Bronchial epithelial cell (primary cell): ENCODE measurements around the gene PAGE4. TPM values are rescaled to one million over a fixed set of nuclear protein-coding genes. Genes with fewer than 3 reads are reported as not detected.
A peak's percentile ranks its signal among the peaks of the same experiment; 100 is the strongest.

ENCODE experiments used
- DNase-seq: peaks from one replicate; pipeline ENCODE4 v3.0.0-alpha.2; 2010; ENCODE audit warnings: low read depth
- FAIRE-seq: peaks from 2 replicates; lab custom pipeline; 2011; peaks lifted over from hg19 to GRCh38; lab: Jason Lieb, UNC
- H3K27me3 ChIP-seq: 2 replicates; pipeline ENCODE4 v1.5.1; 2011; ENCODE audit warnings: low read length; ENCODE audit not compliant: control insufficient read depth, insufficient read depth
- H3K36me3 ChIP-seq: 2 replicates; pipeline ENCODE4 v1.5.1; 2011; ENCODE audit warnings: low read length; ENCODE audit not compliant: control insufficient read depth, insufficient read depth
- H3K4me3 ChIP-seq: 2 replicates; pipeline ENCODE4 v1.5.1; 2011; ENCODE audit warnings: mild to moderate bottlenecking, low read depth, low read length, control low read depth
- CTCF ChIP-seq: IDR thresholded peaks from 2 replicates; pipeline ENCODE4 v1.5.1; 2011; ENCODE audit warnings: mild to moderate bottlenecking, moderate library complexity, low read length, control low read depth, inconsistent platforms; ENCODE audit not compliant: insufficient read depth, severe bottlenecking
- total RNA-seq: library from RNA; depleted of rRNA; stranded (reverse); fragments of >200 nt; gene quantifications from 2 replicates; pipeline ENCODE4 v1.2.1, GENCODE V29; 2014

Gene PAGE4
- not detected in 2 replicates for total RNA-seq

- Histone ChIP-seq H3K27me3 (no peaks in the 10 kb centered on the region), H3K36me3 (no peaks in the 10 kb centered on the region), H3K4me3 (no peak within 1 kb of the TSS)
- no peak for FAIRE-seq
- no peak for TF ChIP-seq CTCF
- DNase-seq: no peak
These were observed at the start of gene PAGE4 for GRCh38 chrX:49829016-49829415. TSS of gene PAGE4 (plus strand) at chrX:49829303. CDS start at chrX:49830429, 1,126 bp downstream.

DNA sequence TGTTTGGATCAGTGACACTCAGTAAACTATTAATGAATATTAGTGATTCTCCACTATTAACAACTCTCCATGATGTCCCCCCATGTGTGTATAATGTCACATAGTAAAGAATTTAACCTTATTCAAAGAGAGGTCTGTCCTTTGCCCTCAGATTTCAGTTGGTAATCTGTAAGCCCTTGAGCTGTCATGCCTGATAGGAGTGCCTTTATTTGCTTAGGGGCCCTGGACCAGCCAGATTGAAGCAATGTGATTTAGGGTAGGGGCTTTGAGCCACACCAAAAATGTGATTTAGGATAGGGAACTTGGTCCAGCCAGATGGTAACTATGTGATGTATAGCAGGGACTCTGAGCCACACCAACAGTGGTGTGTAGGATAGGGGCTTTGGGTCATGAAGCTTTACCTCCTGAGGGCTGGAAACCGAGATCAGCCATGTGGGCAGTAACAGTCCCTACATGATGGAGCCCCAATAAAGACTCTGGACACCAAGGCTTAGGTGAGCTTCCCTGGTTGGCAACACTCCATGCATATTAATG, 44.3 kb upstream of the PAGE4 start:
- Histone ChIP-seq H3K27me3 (no peaks in the 10 kb centered on the region), H3K4me3 (no peak overlapping the region), H3K36me3 (no peaks in the 10 kb centered on the region)
- FAIRE-seq: no peak
- no peak for DNase-seq
- no peak for TF ChIP-seq CTCF

DNA sequence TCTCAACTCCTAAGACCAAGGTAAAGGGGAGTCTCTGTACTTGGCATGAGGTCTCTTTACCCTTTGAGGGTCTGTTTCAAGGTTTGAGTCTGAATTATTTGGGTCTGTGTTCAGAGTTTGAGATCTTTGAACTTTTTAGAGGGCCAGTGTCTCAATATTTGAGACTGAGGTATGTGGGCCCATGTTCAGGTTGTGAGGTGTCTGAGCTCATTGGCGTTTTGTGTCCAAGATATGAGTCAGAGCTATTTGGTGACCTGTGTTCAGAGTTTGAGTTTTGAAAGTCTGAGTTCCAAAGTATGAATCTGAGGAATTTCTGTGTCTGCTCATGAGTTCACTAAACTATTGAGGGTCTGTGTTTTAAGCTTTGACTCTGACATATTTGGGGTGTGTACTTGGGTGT, 36.7 kb upstream of the PAGE4 start:
- no peak for FAIRE-seq
- Histone ChIP-seq H3K27me3 (no peaks in the 10 kb centered on the region), H3K36me3 (no peaks in the 10 kb centered on the region), H3K4me3 (no peak overlapping the region)
- TF ChIP-seq CTCF: no peak
- peak; percentile 0 for DNase-seq

DNA sequence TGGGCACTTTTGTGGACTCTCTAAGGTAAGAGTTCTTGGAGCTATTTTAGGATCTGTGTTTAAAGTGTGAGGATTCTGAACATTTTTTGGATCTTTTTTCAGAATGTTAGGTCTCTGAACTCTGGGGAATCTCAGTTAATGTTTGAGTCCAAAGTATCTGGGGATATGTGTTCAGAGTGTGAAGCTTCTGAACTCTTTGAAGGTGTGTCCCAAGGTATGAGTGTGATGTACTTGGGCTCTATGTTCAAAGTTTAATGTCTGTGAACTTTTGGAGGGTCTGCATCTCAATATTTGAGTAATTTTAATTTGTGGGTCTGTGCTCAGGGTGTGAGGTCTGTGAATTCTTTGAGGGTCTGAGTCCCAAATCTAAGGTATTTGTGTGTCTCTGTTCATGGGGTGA, 35.4 kb upstream of the PAGE4 start:
- H3K36me3 ChIP-seq: no peaks in the 10 kb centered on the region

DNA sequence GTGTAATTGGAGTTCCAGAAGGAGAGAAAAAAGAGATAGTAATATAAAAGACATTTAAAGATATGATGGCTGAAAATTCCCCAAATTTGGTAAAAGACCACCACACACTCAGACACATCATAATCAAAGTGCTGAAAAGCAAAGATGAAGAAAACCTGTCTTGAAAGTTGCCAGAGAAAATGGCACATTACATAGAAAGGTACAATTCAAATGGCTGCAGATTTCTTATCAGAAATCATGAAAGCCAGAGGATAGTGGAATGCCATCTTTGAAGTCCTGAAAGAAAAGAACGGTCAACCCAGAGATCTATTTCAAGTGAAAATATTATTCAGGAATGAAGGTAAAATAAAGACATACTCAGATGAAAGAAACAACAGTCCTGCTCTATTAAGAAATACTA, 29.3 kb upstream of the PAGE4 start:
- H3K27me3 ChIP-seq: no peaks in the 10 kb centered on the region
- FAIRE-seq (no peak), DNase-seq (no peak)
- TF ChIP-seq CTCF: no peak
- no peaks in the 10 kb centered on the region for H3K36me3 ChIP-seq
- H3K4me3 ChIP-seq: no peak overlapping the region

More for the DNA sequence above, 35.4 kb upstream of the PAGE4 start:
- DNase-seq (no peak), FAIRE-seq (no peak)
- no peak for TF ChIP-seq CTCF
- Histone ChIP-seq H3K4me3 (no peak overlapping the region), H3K27me3 (no peaks in the 10 kb centered on the region)
